ENCODE data around the gene FN1. TPM values are rescaled to one million over a fixed set of nuclear protein-coding genes. Genes with fewer than 3 reads are reported as not detected.

FN1 gene
- total RNA-seq, 1 experiment from 2014 or later = 11.1 TPM

DNA sequence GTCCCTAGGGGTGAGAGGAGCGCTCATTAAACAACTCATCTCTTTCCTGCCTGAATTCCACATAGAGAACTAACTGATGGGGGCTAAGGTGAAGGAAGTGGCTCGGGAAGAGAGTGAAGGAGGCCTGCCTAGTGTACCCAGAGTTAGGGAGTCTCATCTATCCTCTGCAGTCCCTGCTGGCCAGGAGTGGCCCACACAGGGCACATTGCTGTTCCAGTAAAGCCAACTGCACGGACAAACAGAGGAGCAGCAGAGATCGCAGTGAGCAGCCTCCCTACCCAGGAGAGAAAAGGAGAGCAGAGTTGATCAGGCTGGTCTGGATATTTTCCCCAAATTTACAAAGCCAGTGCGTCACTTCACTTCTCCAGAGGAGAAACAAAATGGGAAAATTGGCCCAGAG lies 16.9 kb upstream of the FN1 start:
- Histone ChIP-seq H3K4me1 (ENCODE audit: control insufficient read depth in 1 of 2, insufficient read depth in 2 of 2, low read length in 2 of 2) (no peaks in the 10 kb centered on the region), H3K79me2 (ENCODE audit: insufficient read depth, low read length) (no peaks in the 10 kb centered on the region), H3K4me3 (replicated peaks in 1 of 2; ENCODE audit: low read depth in 1 of 2, low read length in 2 of 2) (no peak overlapping the region), H2AFZ (ENCODE audit: low read depth, low read length, poor library complexity, severe bottlenecking) (no peak overlapping the region), H3K27ac (ENCODE audit: low read depth, low read length) (no peak overlapping the region), H3K9me2 (ENCODE audit: insufficient read depth) (no peaks in the 10 kb centered on the region), H3K9me3 (ENCODE audit: control insufficient read depth in 1 of 2, insufficient read depth in 1 of 2, low read depth in 1 of 2, low read length in 2 of 2) (no peaks in the 10 kb centered on the region), H3K27me3 (ENCODE audit: insufficient read depth, low read length) (no peaks in the 10 kb centered on the region), H4K20me1 (ENCODE audit: insufficient read depth) (no peaks in the 10 kb centered on the region), H3K36me3 (ENCODE audit: control insufficient read depth in 1 of 2, insufficient read depth in 2 of 2, low read length in 2 of 2) (no peaks in the 10 kb centered on the region), H3K9ac (ENCODE audit: low read length) (no peak overlapping the region), H3K4me2 (ENCODE audit: low read length) (no peak overlapping the region)
- CTCF ChIA-PET = no interaction called here
- RAD21 ChIA-PET (ENCODE audit: low non-redundant PET in 1 of 2, low total read pairs in 2 of 2, uncharacterized antibody in 2 of 2, unreplicated experiment in 2 of 2) = no interaction called here
- no TSS peak for BruUV-seq (replicated peaks)
- intact Hi-C loops (cut with micrococcal nuclease) = loop anchor here (10.0 kb wide), 1 partner anchor 462 kb away; no protein-coding TSS in a partner anchor
- TF ChIP-seq, protein P1, sequence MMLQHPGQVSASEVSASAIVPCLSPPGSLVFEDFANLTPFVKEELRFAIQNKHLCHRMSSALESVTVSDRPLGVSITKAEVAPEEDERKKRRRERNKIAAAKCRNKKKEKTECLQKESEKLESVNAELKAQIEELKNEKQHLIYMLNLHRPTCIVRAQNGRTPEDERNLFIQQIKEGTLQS (IDR thresholded peaks at IDR 0.05) = no peak
- ATAC-seq (peak; percentile 69), DNase-seq (ENCODE audit: low read depth, low spot score) (no peak)
- POLR2A ChIA-PET = no interaction called here

DNA sequence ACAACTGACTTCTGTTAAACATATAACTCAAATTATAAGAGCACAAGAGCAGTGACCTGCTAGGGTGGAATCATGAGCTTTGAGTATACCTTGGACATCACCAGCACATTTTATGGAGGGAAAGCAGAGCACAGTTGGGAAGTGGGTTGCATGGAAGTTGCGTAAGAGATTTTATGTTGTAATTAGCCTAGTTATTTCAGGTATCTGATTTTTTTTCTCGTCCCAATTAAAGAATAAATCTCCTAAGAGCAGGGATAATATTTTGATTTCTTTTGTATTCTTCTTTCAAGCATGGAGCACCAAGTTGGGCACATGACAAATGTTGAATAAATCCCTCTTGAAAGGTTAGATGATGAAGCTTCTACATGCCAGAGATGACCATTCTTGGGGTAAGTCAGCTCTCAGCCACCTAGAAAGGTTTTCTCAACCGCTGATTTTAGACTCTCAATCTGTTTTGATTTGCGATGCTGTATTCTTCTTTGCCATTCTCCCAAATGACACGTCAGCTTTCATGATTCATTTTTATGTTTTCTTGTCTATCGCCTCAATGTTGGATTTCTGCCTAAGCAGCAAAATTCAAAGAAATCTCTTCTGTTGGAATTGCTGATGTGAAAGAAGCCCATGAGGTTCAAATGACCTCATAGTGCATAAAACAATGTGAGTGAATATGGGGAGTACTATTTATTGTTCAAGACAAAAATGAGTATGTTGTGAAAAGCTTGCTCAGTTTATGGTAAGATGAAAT lies 15.3 kb upstream of the FN1 start:
- no peaks in the 10 kb centered on the region for H3K27me3 ChIP-seq (ENCODE audit: insufficient read depth, low read length)
- H3K9me3 ChIP-seq (ENCODE audit: control insufficient read depth in 1 of 2, insufficient read depth in 1 of 2, low read depth in 1 of 2, low read length in 2 of 2) = no peaks in the 10 kb centered on the region
- H3K79me2 ChIP-seq (ENCODE audit: insufficient read depth, low read length) = no peaks in the 10 kb centered on the region
- CTCF ChIA-PET = no interaction called here
- no peak overlapping the region for H3K27ac ChIP-seq (ENCODE audit: low read depth, low read length)
- H3K4me3 ChIP-seq (replicated peaks in 1 of 2; ENCODE audit: low read depth in 1 of 2, low read length in 2 of 2) = no peak overlapping the region
- RAD21 ChIA-PET (ENCODE audit: low non-redundant PET in 1 of 2, low total read pairs in 2 of 2, uncharacterized antibody in 2 of 2, unreplicated experiment in 2 of 2) = no interaction called here
- TF ChIP-seq CEBPB (IDR thresholded peaks at IDR 0.05; ENCODE audit: low read depth) (no peak), EZH2phosphoT487 (IDR thresholded peaks at IDR 0.05; ENCODE audit: borderline replicate concordance) (no peak), SP1 (IDR thresholded peaks at IDR 0.05; ENCODE audit: low read depth) (no peak), SIN3A (IDR thresholded peaks at IDR 0.05; ENCODE audit: low read depth) (no peak), YY1 (IDR thresholded peaks at IDR 0.05; ENCODE audit: extremely low read depth, insufficient replicate concordance, low read depth, low read length) (no peak), ZFX (IDR thresholded peaks at IDR 0.05) (no peak), ZNF274 (IDR thresholded peaks at IDR 0.05; ENCODE audit: low read depth, low read length) (no peak), FOSL1 (IDR thresholded peaks at IDR 0.05; ENCODE audit: low read depth) (no peak), JUND (IDR thresholded peaks at IDR 0.05) (no peak)
- TF ChIP-seq, protein P2, sequence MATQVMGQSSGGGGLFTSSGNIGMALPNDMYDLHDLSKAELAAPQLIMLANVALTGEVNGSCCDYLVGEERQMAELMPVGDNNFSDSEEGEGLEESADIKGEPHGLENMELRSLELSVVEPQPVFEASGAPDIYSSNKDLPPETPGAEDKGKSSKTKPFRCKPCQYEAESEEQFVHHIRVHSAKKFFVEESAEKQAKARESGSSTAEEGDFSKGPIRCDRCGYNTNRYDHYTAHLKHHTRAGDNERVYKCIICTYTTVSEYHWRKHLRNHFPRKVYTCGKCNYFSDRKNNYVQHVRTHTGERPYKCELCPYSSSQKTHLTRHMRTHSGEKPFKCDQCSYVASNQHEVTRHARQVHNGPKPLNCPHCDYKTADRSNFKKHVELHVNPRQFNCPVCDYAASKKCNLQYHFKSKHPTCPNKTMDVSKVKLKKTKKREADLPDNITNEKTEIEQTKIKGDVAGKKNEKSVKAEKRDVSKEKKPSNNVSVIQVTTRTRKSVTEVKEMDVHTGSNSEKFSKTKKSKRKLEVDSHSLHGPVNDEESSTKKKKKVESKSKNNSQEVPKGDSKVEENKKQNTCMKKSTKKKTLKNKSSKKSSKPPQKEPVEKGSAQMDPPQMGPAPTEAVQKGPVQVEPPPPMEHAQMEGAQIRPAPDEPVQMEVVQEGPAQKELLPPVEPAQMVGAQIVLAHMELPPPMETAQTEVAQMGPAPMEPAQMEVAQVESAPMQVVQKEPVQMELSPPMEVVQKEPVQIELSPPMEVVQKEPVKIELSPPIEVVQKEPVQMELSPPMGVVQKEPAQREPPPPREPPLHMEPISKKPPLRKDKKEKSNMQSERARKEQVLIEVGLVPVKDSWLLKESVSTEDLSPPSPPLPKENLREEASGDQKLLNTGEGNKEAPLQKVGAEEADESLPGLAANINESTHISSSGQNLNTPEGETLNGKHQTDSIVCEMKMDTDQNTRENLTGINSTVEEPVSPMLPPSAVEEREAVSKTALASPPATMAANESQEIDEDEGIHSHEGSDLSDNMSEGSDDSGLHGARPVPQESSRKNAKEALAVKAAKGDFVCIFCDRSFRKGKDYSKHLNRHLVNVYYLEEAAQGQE (IDR thresholded peaks at IDR 0.05; ENCODE audit: low read depth) = no peak
- TF ChIP-seq, protein P3, sequence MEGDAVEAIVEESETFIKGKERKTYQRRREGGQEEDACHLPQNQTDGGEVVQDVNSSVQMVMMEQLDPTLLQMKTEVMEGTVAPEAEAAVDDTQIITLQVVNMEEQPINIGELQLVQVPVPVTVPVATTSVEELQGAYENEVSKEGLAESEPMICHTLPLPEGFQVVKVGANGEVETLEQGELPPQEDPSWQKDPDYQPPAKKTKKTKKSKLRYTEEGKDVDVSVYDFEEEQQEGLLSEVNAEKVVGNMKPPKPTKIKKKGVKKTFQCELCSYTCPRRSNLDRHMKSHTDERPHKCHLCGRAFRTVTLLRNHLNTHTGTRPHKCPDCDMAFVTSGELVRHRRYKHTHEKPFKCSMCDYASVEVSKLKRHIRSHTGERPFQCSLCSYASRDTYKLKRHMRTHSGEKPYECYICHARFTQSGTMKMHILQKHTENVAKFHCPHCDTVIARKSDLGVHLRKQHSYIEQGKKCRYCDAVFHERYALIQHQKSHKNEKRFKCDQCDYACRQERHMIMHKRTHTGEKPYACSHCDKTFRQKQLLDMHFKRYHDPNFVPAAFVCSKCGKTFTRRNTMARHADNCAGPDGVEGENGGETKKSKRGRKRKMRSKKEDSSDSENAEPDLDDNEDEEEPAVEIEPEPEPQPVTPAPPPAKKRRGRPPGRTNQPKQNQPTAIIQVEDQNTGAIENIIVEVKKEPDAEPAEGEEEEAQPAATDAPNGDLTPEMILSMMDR (IDR thresholded peaks at IDR 0.05 in 2 of 3, conservative IDR thresholded peaks at IDR 0.05 in 1 of 3; ENCODE audit: borderline replicate concordance in 1 of 3, insufficient read depth in 1 of 3, low read depth in 2 of 3, low read length in 2 of 3) = no peak
- no peaks in the 10 kb centered on the region for H3K4me1 ChIP-seq (ENCODE audit: control insufficient read depth in 1 of 2, insufficient read depth in 2 of 2, low read length in 2 of 2)
- H3K4me2 ChIP-seq (ENCODE audit: low read length) = no peak overlapping the region
- ATAC-seq (no peak), DNase-seq (ENCODE audit: low read depth, low spot score) (no peak)
- no peaks in the 10 kb centered on the region for H3K36me3 ChIP-seq (ENCODE audit: control insufficient read depth in 1 of 2, insufficient read depth in 2 of 2, low read length in 2 of 2)
- POLR2A ChIA-PET = no interaction called here
- H4K20me1 ChIP-seq (ENCODE audit: insufficient read depth) = no peaks in the 10 kb centered on the region
- H2AFZ ChIP-seq (ENCODE audit: low read depth, low read length, poor library complexity, severe bottlenecking) = no peak overlapping the region
- intact Hi-C loops (cut with micrococcal nuclease) = loop anchor here (10.0 kb wide), 1 partner anchor 464 kb away; no protein-coding TSS in a partner anchor
- no peaks in the 10 kb centered on the region for H3K9me2 ChIP-seq (ENCODE audit: insufficient read depth)
- no TSS peak for BruUV-seq (replicated peaks)
- H3K9ac ChIP-seq (ENCODE audit: low read length) = no peak overlapping the region
